ENCODE results near the gene PDE4D.
"Not testable (repeated sequence)": the region's sequence is repeated elsewhere in the genome, so short reads cannot be mapped to it uniquely, and the experiment has no call there.

Gene PDE4D

DNA sequence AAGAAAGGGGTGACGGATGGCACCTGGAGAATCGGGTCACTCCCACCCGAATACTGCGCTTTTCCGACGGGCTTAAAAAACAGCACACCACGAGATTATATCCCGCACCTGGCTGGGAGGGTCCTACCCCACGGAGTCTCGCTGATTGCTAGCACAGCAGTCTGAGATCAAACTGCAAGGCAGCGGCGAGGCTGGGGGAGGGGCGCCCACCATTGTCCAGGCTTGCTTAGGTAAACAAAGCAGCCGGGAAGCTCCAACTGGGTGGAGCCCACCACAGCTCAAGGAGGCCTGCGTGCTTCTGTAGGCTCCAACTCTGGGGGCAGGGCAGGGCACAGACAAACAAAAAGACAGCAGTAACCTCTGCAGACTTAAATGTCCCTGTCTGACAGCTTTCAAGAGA lies 498.6 kb downstream of the PDE4D start:
- not testable (repeated sequence) for DNase-seq

GRCh38 chr5:59393585-59394420 lies 499.7 kb downstream of the PDE4D start:
- no peak for DNase-seq

GRCh38 chr5:59391576-59391975 lies 501.9 kb downstream of the PDE4D start:
- DNase-seq, result no peak

GRCh38 chr5:59390989-59391388 lies 502.5 kb downstream of the PDE4D start:
- no peak for DNase-seq

- peak; percentile 14 for DNase-seq
These were observed 503.4 kb downstream of the PDE4D start for GRCh38 chr5:59390074-59390659.

- DNase-seq, result no peak
These were observed 506.4 kb downstream of the PDE4D start for GRCh38 chr5:59387127-59387526.

DNA sequence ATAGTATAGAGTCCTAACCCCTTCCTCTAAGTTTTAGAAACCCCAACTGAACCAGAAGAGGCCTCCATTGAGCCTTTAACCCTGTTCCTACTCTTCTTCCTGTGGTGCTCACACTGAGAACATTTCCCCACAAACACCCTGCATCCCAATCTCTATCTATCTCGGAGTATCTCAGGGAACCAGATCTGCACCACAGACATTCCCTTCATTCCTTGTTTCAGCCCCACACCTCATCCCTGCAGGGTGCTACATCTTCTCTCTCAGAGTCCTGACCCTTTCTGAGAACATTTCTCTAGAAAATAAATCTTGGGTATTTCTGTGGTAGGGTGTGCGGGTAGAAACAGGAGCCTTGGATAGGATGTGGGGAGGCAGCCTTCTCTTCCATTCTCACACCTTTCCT lies 507.8 kb downstream of the PDE4D start:
- no peak for DNase-seq

- DNase-seq, result peak; percentile 61
These were observed 513.1 kb downstream of the PDE4D start for GRCh38 chr5:59380350-59380951.

DNA sequence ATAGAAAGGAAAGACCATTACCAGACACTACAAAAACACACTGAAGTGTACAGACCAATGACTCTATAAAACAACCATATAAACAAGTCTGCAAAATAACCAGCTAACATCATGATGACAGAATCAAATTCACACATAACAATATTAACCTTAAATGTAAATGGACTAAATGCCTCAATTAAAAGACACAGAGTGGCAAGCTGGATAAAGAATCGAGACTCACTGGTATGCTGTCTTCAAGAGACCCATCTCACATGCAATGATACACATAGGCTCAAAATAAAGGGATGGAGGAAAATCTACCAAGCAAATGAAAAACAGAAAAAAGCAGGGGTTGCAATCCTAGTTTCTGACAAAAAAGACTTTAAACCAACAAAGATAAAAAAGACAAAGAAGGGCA lies 519.5 kb downstream of the PDE4D start:
- DNase-seq, result not testable (repeated sequence)

- DNase-seq, result no peak
These were observed 521.9 kb downstream of the PDE4D start for GRCh38 chr5:59371525-59372127.

- no peak for DNase-seq
These were observed 524.6 kb downstream of the PDE4D start for GRCh38 chr5:59368951-59369350.

GRCh38 chr5:59367791-59368394 lies 525.6 kb downstream of the PDE4D start:
- peak; percentile 20 for DNase-seq

GRCh38 chr5:59366784-59367183 lies 526.7 kb downstream of the PDE4D start:
- DNase-seq, result no peak

DNA sequence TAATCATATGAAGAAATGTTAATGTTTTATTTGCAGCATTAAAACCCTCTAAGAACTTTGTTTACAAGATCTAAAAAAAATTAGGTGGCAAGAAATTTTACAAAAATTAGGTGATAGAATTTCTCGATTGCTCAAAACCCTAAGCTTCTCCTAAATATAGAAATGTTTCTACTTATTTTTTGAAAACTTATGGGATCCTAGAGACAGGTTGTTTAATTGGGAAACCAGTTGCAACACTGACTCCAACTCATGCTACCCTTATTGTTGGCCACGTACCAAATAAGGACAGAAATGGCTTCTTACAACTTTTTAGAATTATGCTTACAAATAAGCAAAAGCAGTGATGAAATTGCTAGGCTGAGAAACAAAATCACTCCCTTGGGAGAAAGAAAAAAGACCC lies 531.1 kb downstream of the PDE4D start:
- no peak for DNase-seq

DNA sequence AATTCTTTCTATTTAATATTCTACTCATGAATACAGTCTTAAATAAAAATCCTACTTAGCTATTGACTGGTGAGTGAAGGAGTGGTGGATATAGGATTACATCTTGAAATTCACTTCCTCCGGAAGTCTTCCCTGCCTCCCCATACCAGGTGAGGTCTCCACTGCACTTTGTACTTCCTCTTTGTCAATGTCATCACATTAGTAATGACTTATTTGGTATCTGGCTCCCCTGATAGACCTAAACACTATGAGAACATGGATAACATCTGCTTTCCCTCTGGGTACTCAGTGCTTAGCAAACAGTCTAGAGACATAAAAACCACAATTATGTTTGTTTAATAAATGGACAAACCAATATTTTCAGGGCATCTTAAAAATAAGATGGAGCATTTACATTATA lies 532.1 kb downstream of the PDE4D start:
- DNase-seq, result no peak

- no peak for DNase-seq
These were observed 533.4 kb downstream of the PDE4D start for GRCh38 chr5:59360130-59360555.

DNA sequence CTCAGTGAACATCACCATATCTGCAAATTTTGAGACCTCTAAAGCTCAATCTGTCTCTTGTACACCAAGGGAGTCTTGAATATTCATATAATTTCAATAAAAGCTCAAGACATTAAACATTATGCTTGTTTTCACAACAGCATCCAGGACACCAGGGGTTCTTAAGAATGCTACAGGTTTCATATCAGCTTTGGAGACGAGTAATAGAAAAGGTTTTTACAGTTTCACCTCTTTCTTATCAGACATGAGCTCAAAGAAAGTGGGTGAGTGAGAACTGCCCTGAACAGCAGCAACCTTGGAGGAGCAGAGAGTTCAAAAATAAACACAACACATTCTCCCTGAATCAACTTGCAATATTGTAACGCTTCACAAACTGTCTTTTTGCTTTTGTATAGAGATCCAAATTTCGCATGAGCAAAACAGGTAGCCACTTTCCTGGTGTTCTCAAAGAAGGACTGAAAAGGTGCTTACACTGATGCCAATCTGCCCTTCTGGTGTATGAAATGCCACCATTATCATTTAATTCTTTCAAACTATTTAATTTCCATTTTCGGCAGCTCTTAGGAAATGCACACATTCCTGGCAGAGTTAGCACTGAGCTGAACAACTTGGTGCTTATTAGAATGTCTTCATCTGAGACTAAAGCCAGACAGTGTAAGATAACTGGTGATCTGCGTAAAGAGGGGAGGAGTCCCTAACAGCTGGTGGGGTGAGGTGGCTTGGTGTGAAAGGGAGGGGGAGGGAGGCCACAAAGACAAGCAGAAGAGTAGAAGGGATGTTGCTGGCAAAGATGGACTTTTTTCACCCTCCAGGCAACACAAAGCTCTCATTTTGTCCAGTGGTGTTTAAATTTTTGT lies 535.3 kb downstream of the PDE4D start:
- no peak for DNase-seq

GRCh38 chr5:59357381-59357977 lies 536.0 kb downstream of the PDE4D start:
- DNase-seq, result no peak

DNA sequence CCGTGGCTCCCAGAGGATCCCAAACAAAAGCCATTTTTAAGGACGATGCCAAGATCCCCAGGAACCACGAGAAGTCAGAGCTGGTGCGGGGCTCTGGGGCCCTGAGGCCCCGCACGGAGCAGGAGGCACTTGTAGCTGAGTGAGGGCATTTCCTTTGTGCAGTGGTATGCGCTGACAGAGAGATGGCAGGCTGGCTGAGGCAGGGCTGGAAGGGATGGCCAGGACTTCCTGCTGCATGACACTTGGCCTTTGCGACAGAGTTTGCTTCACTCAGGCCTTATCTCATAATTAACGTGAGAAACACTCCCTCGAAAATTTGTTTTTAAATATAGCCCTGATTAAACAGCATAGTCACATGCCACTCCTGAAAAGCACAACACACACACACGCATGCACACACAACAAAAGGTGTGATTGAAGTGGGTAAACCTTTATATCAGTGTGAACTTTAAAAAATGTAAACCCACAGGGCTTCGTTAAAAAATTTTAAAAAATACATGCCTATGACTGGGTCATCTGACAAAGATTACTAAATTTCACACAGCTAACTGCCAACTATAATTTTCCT lies 536.6 kb downstream of the PDE4D start:
- DNase-seq, result no peak

- DNase-seq, result no peak
These were observed 538.7 kb downstream of the PDE4D start for GRCh38 chr5:59354811-59355210.

DNA sequence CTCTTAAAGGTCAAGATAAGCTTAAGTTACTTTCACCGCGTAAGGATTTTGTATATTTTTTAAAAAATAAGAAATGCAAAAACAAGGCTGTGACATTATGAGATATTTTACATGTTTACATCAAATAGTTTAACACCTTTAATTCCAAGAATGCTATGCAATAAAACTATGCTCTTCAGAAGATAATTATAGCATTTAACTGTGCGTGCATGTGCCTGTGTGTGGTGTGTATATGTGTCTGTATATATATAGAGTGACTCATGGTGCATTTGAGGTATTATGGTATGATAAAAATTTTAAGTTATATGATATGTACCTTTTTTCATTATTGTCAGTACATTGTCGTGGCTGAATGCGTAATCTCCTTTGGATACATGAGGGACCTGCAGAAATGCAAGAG lies 539.3 kb downstream of the PDE4D start:
- DNase-seq, result no peak
